ENCODE data around the gene FNBP1L.

The FNBP1L gene

DNA sequence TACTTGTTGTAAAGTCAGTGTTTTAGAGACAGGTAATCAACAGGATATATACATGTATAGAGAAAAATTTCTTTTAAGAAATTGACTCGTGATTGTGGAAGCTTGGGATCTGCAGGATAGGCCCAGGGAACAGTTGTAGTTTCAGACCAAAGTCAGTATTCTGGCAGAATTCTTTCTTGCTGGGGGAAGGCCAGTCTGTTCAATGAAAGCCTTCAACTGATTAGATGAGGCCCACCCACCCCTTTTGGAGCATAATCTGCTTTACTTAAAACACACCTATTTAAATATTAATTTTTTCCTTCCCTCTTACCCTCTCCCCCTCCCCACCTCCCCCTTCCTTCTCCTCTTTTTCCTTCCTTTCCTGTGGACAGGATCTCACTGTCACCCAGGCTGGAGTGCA, 48.0 kb downstream of the FNBP1L start:
- DNase-seq: no peak

DNA sequence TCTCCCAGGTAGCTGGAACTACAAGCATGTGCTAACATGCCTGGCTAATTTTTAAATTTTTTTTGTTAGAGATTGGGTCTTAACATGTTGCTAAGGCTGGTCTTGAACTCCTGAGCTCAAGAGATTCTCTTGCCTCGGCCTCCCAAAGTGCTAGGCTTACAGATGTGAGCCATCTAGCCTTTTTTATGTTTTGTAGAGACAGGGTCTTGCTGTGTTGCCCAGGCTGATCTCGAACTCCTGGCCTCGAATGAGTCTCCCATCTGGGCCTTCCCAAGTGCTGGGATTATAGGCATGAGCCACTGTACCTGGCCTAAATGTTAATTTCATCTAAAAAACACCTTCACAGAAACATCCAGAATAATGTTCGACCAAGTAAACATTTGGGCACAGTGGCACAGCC, 48.6 kb downstream of the FNBP1L start:
- no peak for DNase-seq

DNA sequence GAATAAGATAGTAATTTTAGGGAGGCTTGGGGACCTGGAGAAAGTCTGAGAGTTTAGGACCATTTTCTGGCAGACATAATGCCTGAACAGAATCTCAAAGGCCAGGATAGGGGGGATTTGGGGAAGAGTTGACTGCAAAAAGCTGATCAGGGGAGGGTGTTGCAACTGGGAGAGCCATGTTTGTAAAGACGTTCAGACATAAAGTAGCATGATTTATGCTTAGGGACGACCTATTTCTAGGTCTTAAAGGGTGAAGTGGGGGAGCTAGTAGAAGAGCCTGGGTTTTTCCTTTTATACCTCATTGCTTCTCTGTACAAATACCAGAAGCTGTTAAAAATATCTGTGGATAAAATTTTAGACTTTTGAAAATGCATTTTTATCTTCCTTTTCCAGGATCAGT, 51.2 kb downstream of the FNBP1L start:
- DNase-seq: no peak

DNA sequence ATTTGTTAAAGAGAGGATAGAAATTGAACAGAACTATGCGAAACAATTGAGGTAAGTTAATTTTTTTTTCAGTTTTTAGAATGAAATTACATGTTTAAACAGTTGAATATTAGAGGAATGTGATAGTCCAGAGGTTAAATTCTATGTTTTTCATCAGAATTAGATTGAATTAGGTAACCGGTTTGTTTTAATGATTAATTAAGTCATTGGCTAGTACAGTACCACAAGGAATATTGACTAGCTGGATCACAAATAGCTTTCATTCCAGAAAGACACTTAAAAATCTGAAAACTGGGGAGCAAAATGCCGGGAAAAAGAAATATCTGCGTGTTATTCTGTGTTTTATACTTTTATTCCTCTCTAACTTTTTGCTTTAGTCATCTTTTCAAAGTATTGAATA, 51.6 kb downstream of the FNBP1L start:
- no peak for DNase-seq

DNA sequence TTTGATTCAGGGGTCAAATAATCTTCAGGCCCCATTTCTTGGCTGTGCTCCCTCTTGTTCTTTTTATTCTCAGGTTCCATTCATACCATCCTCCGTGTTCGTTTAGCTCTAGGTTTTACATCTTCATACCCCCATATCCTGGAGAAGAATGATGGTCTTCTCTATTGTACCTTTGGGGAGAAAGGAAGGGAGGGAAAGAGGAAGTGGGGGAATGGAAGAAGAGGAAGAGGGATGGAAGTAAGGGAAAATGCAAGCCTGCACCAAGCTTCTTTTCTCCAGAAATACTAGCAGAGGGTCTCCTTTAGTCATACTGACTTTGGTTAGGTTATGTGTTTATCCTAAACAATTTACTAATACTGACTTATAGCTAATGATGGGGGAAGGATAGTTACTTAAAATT, 52.4 kb downstream of the FNBP1L start:
- DNase-seq: no peak

DNA sequence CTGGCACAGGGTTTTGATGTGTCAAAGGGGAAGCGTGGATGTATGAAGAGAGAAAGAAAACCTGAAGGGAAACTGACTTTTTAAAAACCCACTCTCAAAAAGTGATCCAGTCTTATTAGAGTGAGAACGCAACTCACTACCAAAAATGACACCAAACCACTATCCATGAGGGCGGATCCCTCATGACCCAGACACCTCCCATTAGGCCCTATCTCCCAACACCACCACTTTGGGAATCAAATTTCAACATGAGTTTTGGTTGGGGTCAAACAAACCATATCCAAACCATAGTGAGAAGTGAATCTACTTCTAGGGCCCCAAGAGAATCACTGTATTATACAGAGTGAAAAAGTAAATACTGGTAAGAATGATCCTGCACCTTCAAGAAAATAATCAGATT, 53.5 kb downstream of the FNBP1L start:
- no peak for DNase-seq

DNA sequence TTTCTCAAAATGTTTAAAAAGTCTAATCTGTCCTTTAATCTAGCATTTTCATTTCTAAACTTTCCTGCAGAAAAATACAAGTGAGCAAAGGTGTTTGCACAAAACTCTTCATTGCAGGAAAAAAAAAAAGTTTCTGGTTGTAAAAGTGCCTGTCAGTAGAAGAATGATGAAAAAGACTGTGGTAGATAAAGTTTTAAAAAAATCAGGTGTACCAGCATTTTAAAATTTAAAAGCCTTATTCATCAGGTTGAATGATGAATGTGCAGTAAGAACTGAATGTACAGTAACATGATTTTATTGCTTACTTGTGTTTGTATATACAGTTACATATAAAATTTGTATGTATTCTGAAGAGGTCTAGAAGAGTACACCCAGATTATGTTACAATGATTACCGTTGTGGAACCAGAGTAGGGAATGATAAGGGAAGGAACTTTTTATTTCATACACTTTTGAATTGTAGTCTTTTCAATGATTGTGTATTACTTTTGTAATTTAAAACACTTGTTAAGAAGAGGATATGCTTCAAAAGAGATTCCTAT, 54.0 kb downstream of the FNBP1L start:
- no peak for DNase-seq

DNA sequence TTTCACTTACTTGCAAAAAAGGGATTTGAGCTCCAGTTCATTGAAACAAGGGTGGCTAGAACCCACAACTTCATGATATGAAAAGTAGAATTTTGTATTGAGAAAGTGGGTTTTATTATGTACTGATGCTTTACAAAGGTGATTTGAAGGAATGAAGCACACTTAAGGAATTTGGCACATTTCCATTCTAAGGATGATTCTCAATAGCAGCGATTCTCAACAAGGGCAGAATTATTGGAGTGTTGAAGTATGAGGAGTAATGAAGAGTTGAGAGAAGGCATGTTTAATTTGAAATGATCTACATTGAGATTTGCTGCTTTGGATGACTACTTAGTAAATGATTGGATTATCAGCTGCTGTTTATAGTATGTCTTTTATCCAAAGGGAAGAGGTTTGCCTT, 54.7 kb downstream of the FNBP1L start:
- no peak for DNase-seq

DNA sequence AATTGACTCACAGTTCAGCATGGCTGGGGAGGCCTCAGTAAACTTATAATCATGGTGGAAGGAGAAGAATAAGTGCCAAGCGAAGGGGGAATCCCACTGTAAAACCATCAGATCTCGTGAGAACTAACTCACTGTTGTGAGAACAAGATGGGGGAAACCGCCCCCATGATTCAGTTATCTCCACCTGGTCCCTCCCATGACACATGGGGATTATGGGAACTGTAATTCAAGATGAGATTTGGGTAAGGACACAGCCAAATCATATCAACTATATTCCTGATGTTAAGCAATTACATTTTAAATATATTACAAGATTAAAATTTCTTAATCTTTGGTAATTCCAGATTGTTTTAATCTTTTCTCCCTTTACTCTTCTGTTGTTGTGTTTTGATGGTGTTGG, 55.2 kb downstream of the FNBP1L start:
- no peak for DNase-seq

DNA sequence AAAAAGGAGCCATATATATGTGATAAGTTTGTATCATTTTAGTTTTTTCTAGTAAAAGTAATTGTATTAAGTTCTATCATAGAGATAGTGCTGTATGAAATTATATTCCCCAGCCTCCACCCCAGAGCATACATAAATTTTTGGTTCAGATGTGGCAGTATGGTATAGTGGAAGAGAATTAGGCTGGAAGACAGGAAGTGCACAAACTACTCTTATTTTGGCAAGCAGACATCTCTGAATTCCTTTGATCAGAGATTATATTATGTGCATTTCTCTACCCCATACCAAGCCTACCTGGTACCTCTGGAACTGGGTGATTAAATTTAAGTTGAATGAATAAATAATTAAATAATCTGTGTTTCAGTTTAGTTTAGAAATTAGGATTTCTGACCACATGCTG, 55.9 kb downstream of the FNBP1L start:
- DNase-seq: no peak

DNA sequence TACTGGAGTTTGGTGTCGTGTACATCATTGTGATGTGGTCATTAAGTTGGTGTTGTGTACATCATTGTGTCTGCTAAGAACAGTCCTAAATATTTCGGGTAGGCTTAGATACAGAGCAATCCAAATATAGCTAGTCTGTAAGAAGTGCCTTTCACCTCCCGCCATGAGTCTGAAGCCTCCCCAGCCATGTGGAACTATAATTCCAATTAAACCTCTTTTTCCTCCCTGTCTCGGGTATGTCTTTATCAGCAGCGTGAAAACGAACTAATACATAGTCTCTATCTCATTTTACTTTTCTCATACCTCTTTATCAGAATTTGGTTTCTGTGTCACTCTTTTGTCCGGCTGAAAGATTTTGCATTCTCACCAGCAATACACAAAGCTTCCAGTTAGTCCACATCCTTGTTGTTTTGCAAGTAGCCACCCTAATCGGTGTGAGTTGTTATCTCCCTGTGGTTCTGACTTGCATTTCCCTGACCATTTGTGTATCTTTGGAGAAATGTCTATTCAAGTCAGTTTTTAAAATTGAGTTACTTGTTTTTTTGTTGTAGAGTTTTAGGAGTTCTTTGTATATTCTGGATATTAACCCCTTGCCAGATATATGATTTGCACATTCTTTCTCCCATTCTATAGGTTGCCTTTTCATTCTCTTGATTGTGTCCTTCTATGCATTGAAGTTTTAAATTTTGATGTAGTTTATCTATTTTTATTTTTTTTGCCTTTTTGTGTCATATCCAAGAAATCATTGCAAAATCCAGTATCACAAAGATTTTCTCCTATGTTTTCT, 56.5 kb downstream of the FNBP1L start:
- DNase-seq: no peak

DNA sequence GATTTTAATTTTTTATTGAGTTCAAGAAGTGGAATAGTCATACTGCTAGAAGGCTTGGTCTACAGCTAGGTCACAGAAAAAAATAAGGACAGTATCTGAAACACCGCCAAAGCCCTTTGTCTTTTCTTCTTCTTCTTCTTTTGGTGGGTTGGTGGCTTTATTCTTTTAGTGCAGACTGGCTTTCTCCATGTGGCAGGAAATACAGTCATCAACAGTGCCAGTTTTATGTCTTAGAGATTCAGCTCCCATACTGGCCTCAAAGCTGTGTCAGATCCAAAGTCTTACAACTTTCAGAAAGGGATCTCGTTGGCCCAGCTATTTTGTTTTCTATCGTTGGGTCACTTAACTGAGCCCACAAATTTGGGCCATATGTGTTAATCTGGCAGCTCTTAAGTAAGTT, 58.2 kb downstream of the FNBP1L start:
- DNase-seq: no peak

DNA sequence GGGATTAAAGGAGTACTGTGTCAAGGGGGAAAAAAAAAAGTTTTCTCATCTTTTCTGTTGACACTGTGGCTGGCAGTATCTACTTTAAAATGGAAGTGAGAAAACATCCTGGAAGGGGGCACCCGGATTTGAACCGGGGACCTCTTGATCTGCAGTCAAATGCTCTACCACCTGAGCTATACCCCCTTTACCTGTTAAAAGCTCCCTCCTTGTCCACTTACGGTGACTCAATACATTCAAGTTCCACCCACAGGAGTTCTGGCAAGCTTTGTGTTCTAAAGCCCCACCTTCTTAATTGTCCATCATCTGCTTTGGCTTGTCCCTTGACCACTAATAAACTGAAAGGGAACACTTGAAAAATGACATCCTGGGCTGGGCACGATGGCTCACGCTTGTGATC, 68.2 kb downstream of the FNBP1L start:
- DNase-seq: no peak

DNA sequence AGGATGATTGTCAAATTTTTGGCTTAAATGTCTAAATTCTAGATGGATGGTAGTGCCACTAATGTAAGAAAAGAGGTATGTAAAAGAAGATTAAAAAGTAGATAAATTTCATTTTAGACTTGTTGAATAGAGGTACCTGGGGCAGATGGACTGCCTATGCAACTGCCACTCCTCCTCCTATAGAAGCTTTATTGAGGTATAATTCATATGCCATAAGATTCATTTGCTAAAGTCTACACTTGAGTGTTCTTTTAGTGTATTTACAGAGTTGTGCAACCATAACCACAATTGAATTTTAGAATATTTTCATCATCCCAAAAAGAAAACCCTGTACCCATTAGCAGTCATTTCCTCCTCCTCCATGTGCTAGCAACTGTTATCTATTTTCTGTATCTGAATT, 70.6 kb downstream of the FNBP1L start:
- DNase-seq: no peak

DNA sequence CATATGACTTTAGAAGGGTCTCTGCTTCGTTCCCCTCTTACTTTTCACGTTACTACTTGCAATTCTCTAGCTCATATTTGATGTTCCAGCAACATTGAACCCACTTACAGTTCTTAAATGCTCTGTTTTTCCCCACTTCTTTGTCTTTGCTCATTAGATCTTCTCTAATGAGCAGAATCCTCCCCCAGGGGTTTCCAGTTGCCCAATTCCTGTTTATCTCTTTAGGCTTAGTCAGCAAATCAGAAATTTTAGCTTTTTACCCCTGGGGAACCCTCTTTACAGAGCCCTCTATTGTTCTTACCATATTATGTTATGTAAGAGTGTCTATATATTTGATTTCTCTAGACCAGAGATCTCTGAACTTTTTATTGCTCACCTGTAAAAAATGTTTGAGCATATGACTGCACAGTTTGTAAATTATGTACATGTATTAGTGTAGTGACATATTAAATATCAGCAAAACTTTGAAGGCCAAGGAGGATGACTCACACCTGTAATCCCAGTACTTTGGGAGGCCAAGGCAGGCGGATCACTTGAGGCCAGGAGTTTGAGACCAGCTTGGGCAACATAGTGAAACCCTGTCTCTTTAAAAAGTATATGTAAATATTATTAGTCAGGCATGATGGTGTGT, 71.4 kb downstream of the FNBP1L start:
- DNase-seq: no peak

DNA sequence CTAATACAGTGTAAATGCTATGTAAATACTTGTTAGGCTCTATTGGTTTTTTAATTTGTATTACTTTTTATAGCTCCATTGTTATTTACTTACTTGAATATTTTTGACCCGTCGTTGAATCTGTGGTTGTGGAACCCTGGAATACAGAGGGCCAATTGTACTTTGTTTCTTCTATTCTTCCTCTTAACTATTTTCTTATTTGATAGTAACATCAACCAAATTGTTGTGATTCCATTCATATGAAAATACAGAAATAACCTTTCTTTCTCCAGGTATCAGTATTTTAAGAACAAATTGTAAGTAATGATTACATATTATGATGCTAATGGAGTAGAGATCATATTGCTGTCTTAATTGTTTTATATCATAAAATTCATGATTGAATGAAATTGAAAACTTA, 73.7 kb downstream of the FNBP1L start:
- no peak for DNase-seq

DNA sequence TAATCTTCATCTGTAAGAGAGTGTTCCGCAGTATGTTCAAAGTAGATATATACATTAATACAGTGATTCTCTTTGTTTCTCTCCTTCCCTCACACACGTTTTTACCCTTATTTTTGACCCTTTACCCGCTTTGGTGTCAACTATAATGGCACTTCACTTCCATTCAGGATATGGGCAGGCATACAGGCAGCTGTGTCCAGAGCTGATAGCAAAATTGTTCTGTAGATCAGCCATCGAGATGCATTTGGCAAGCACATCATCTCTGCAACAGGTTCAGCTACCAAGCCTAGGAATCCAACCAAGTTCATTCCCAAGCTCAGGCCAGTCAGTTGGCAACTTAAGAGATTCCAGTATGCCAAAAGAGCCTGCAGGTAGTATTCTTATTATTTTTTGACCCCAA, 74.8 kb downstream of the FNBP1L start:
- DNase-seq: no peak

DNA sequence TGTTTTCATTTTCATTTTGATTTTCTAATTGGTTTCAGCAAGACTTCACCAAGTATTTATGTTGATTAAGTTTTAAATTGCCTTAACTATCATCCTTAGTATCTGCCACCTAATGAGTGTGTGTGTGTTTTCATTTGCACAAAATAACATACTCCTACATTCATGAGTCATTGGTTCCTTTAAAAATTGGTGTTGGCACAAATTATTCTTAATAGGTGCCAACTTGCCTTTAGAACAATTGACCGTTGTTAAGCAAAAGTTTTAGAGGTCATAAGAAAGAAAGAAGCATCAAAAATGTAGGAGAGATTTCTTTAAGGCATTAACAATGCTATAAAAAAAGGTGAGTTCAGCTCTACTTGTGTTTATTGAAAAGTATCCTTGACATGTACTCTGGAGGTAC, 77.5 kb downstream of the FNBP1L start:
- no peak for DNase-seq

DNA sequence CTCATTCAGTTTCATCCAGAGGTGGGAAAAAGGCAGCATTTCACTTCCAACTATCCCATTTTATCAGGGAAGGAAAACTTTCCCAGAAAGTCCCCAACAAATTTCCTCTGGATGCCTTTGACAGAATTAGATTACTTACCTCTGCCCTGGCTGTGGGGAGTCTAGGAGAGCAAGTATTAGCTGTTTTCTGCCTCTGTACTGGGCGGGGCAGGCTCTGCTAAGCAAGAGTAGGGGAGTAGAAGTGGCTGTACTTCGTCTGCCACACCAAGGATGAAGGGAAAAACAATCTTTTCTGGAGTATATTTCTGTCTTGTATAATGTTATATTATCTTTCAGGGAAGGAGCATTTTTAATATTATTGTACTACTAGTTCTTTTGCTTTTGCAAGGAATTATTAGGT, 78.5 kb downstream of the FNBP1L start:
- no peak for DNase-seq

DNA sequence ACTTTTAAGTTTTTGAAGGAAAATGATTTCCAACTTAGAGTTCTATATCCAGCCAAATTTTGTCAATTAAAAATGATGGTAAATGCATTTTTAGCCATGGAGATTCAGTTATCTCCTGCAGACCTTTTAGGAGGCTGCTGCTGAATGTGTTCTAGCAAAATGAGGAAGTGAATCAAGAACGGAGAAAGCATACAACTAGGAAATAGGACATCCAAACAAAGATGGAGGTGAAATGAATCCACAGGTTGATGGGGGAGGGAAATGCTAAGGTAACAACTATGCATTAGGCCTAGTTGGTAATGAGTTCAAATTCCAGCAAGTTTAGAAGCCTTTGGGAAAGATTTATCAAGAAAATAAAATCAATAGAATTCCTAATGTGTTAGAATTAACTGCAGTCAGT, 80.5 kb downstream of the FNBP1L start:
- DNase-seq: no peak

DNA sequence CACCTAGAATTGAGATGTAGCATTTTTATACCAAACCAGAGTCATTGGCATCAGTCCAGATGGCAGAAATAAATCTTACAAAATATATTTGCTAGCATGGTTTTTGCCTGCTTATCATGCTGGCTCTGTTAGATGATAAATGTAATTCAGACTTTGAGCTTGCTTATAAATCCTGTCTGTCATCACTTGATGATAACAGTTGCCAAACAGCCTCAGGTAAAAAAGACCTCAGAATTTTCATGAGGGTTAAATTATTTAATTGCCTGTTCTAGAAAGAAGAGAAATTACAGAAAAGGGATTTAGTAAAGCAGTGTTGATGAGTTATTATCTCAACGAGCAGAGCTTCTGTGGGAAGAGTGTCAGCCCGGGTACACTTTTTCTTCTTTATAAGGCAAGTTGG, 83.3 kb downstream of the FNBP1L start:
- DNase-seq: no peak

DNA sequence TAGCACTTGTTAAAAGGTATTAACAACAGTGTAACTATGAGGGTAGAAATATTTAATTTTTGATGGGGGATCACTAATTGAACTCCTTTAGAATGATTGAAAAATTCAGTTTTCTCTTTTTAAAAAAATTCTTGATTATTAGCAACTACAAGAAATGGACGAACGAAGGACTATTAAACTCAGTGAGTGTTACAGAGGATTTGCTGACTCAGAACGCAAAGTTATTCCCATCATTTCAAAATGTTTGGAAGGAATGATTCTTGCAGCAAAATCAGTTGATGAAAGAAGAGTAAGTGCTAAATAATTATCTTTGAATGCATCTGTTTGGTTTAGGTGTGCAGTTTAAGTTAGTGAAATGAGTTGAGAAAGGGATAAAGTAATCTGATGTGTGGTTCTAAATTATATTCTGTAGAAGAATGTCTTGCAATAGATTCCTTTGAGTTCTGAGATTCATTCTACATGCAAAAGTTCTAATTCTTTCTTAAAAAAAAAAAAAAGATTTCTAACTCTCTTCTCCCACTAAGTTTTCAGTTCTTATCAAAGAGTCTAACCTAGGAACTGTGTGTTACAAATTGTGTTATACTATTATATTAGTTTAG, 85.0 kb downstream of the FNBP1L start:
- no peak for DNase-seq

DNA sequence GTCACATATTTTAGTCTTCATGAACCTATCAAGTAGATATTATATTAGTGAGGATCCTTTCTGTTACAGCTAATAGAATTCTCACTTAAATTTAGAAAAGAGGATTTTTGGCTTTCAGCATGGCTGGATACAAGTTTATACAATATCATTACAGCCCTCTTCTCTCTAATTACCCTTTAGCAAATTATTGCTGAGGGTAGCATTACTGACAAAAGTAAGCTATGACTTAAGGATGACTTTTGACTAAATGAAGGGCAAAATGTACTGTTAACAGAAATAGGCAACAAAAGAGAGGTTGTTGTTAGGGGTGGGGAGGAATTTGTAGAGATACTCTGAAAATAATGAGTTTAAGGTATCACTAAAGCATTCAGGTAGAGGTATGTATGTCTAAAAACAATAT, 85.8 kb downstream of the FNBP1L start:
- DNase-seq: no peak

DNA sequence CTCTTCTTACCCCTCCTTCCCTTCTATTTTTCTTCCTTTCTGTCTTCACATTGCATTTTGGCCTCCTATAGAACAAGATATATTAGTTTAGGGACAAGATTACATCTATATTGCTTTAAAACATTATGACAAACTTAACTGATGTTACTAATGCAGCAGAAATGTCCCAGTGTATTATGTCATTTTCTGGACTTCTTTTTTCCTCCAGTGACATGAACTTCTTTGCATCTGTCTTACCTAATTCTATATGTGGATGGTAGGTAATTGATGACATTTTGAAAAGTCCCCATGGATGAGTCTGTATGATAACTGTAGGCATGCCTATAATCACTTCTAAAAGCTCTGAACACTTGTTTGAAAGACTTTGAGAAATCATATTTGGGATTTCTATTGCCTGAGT, 89.5 kb downstream of the FNBP1L start:
- DNase-seq: no peak
